B cell (primary cell): ENCODE results near the gene CANX. TPM values are rescaled to one million over a fixed set of nuclear protein-coding genes. Genes with fewer than 3 reads are reported as not detected.
"Not testable (repeated sequence)": the region's sequence is repeated elsewhere in the genome, so short reads cannot be mapped to it uniquely, and the experiment has no call there.

Experiments used
- ATAC-seq: fragments of 200-7000 bp; cut with Tn5 transposase; one replicate; pipeline ENCODE4 v1.10.0; 2021; ENCODE audit warnings: low read depth, mild to moderate bottlenecking, moderate number of reproducible peaks, moderate library complexity
- CTCF ChIA-PET: fragments of 350-600 bp; sonication (Branson Sonifier 250); formaldehyde crosslinking; loops from one replicate; lab custom pipeline; 2021; ENCODE audit warnings: antibody characterized with exemption, inconsistent platforms; lab: Charles Lee
- POLR2A ChIA-PET: fragments of 350-600 bp; sonication (Branson Sonifier 250); formaldehyde crosslinking; loops from one replicate; lab custom pipeline; 2021; ENCODE audit warnings: antibody characterized with exemption; lab: Charles Lee
- DNase-seq: peaks from one replicate; pipeline ENCODE4 v3.0.0; 2013
- H2AFZ ChIP-seq: 2 replicates; pipeline ENCODE4 v1.6.1; 2012; ENCODE audit warnings: mild to moderate bottlenecking, low read depth, low read length; ENCODE audit not compliant: insufficient read depth, poor library complexity, severe bottlenecking
- H3K27ac ChIP-seq, 2 donors: 1 replicate in 1 of 2; 2 replicates in 1 of 2; pipeline ENCODE4 v1.5.1; 2012 to 2013; ENCODE audit warnings: low read length in 2 of 2, mild to moderate bottlenecking in 2 of 2, moderate library complexity in 1 of 2
- H3K27me3 ChIP-seq, 4 experiments: fragments of 200-600 bp in 1 of 4; sonication (generic) in 1 of 4; replicated peaks in 1 of 4; 1 replicate in 2 of 4; 2 replicates in 2 of 4; pipeline versions ENCODE4 v1.6.1 to v1.7.0; 2013 to 2016; ENCODE audit warnings: low read length in 3 of 4, mild to moderate bottlenecking in 2 of 4, mixed read lengths in 1 of 4, moderate library complexity in 1 of 4; ENCODE audit not compliant: insufficient read depth in 4 of 4, control insufficient read depth in 3 of 4; ENCODE audit errors: control extremely low read depth in 1 of 4
- H3K36me3 ChIP-seq, 2 experiments: replicated peaks in 1 of 2; 1 replicate in 1 of 2; 2 replicates in 1 of 2; pipeline versions ENCODE4 v1.6.1 to v1.7.1; 2013; ENCODE audit warnings: low read length in 1 of 2; ENCODE audit not compliant: insufficient read depth in 2 of 2, control insufficient read depth in 1 of 2; ENCODE audit errors: control extremely low read depth in 1 of 2, extremely low read depth in 1 of 2
- H3K4me1 ChIP-seq, 2 donors: fragments of 200-600 bp in 1 of 2; sonication (generic) in 1 of 2; 1 replicate in 1 of 2; 2 replicates in 1 of 2; pipeline versions ENCODE4 v1.5.1 to v1.6.1; 2013 to 2017; ENCODE audit warnings: low read length in 2 of 2; ENCODE audit not compliant: control insufficient read depth in 2 of 2, insufficient read depth in 2 of 2
- H3K4me2 ChIP-seq: replicated peaks from 2 replicates; pipeline ENCODE3; 2012; ENCODE audit warnings: mild to moderate bottlenecking, low read depth, low read length; ENCODE audit not compliant: poor library complexity, severe bottlenecking
- H3K4me3 ChIP-seq, 5 experiments: fragments of 200-600 bp in 1 of 5; sonication (generic) in 1 of 5; 1 replicate in 3 of 5; 2 replicates in 2 of 5; pipeline versions ENCODE4 v1.5.1 to v1.7.0; 2011 to 2016; ENCODE audit warnings: low read length in 4 of 5, mild to moderate bottlenecking in 4 of 5, low read depth in 2 of 5, control low read depth in 1 of 5, moderate library complexity in 1 of 5; ENCODE audit not compliant: insufficient read depth in 1 of 5; ENCODE audit errors: control extremely low read depth in 1 of 5, extremely low read depth in 1 of 5
- H3K79me2 ChIP-seq: fragments of 200-600 bp; sonication (generic); one replicate; pipeline ENCODE4 v1.6.0; 2016; ENCODE audit warnings: low read length; ENCODE audit not compliant: control insufficient read depth, insufficient read depth
- H3K9ac ChIP-seq: fragments of 200-600 bp; sonication (generic); 2 replicates; pipeline ENCODE4 v1.6.1; 2017; ENCODE audit warnings: mild to moderate bottlenecking, low read length, moderate library complexity
- H3K9me3 ChIP-seq, 3 donors: one replicate each; pipeline versions ENCODE4 v1.6.1 to v1.7.1; 2013; ENCODE audit warnings: low read length in 2 of 3; ENCODE audit not compliant: control insufficient read depth in 2 of 3, insufficient read depth in 1 of 3; ENCODE audit errors: control extremely low read depth in 1 of 3
- H4K20me1 ChIP-seq: 2 replicates; pipeline ENCODE4 v1.6.0; 2012; ENCODE audit warnings: mild to moderate bottlenecking, low read length; ENCODE audit not compliant: insufficient read depth, control insufficient read depth, poor library complexity, severe bottlenecking
- H3K27ac Mint-ChIP-seq: one replicate; pipeline ENCODE4 v1.8.0; 2021; ENCODE audit warnings: mixed read lengths
- H3K27me3 Mint-ChIP-seq: one replicate; pipeline ENCODE4 v1.8.0; 2021; ENCODE audit warnings: mixed read lengths
- H3K4me1 Mint-ChIP-seq: one replicate; pipeline ENCODE4 v1.8.0; 2021; ENCODE audit warnings: mixed read lengths
- H3K4me3 Mint-ChIP-seq: one replicate; pipeline ENCODE4 v1.8.0; 2021; ENCODE audit warnings: mixed read lengths
- H3K9me3 Mint-ChIP-seq: one replicate; pipeline ENCODE4 v1.8.0; 2022; ENCODE audit warnings: mixed read lengths; ENCODE audit not compliant: insufficient read depth
- EZH2 ChIP-seq: IDR thresholded peaks from 2 replicates; pipeline ENCODE4 v1.6.1; 2012; ENCODE audit warnings: borderline replicate concordance, low read depth, mild to moderate bottlenecking, moderate library complexity, low read length; ENCODE audit not compliant: insufficient read depth, poor library complexity, severe bottlenecking
- WGBS: methylation state at CpG from one replicate; pipeline ENCODE4 v1.1.5; 2013; ENCODE audit warnings: missing lambda C conversion rate; ENCODE audit not compliant: insufficient coverage; 5-methylcytosine and 5-hydroxymethylcytosine counted together
- intact Hi-C: fragments of 100-400 bp; cut with micrococcal nuclease; formaldehyde crosslinking; loops from one replicate; pipeline ENCODE4 v1.10.0; 2022
- polyA plus RNA-seq: library from polyadenylated mRNA; depleted of rRNA; stranded (reverse); fragments of >200 nt; gene quantifications from 2 replicates; pipeline ENCODE4 v1.2.3, GENCODE V29; 2012
- total RNA-seq, 2 donors: library from RNA; stranded (reverse); fragments of 120-200 nt in 1 of 2; gene quantifications; 1 replicate in 1 of 2; 2 replicates in 1 of 2; pipeline versions ENCODE4 v1.2.3 to v1.2.4, GENCODE V29; 2013 to 2022

CANX gene
- total and polyA plus RNA-seq, 2 donors (not counting 1 experiment from before 2014, with no cell fraction given): 21.0 to 179 TPM

DNA sequence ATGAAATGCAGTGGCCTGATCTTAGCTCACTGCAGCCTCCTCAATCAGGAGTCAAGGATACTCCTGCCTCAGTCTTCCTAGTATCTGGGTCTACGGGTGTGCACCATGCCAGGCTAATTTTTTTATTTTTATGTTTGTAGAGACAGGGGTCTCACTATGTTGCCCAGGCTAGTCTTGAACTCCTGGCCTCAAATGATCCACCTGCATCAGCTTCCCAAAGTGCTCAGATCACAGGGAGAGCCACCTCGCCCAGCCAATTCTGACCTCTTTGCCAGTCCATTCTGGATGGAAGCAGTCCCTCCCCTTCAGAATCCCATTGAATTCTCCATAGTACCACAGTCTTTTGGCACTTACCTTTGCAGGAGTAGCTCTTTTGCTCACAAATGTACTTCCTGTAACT lies 1.7 kb upstream of the CANX start:
- CTCF ChIA-PET: interaction anchor here (0.7 to 1.5 kb wide), 3 partner anchors 17 to 35 kb away, joined by 3 to 9 read pairs (median 4); partner anchors contain the start of gene MAML1
- Histone ChIP-seq H3K79me2 (peaks cover 34% of the 10 kb centered on the region), H3K27me3 (no peaks in the 10 kb centered on the region), H3K9ac (no peak overlapping the region), H3K9me3 (no peaks in the 10 kb centered on the region), H3K4me2 (no peak overlapping the region), H3K27ac (peak overlapping the region in 1 of 2 donors; percentile 98), H3K36me3 (no peaks in the 10 kb centered on the region), H4K20me1 (peaks cover 11% of the 10 kb centered on the region), H3K4me1 (peaks cover 16 to 26% of the 10 kb centered on the region in 2 donors), H2AFZ (no peak overlapping the region), H3K4me3 (no peak overlapping the region)
- Mint-ChIP-seq H3K27ac (peak overlapping the region; percentile 61), H3K4me1 (peaks cover 25% of the 10 kb centered on the region), H3K27me3 (no peaks in the 10 kb centered on the region), H3K9me3 (no peaks in the 10 kb centered on the region), H3K4me3 (peak overlapping the region; percentile 32)
- TF ChIP-seq EZH2: no peak
- DNase-seq: no peak
- no peak for ATAC-seq
- 100% methylated on average over 1 of the region's 2 CpGs for WGBS
- POLR2A ChIA-PET: interaction anchor here (1.0 to 1.5 kb wide), 2 partner anchors 33 to 74 kb away, joined by 3 to 6 read pairs; partner anchors contain the start of gene HNRNPH1
- intact Hi-C loops: loop anchor here (10.0 kb wide), 2 partner anchors 208 to 1452 kb away; partner anchors contain the start of gene TBC1D9B

DNA sequence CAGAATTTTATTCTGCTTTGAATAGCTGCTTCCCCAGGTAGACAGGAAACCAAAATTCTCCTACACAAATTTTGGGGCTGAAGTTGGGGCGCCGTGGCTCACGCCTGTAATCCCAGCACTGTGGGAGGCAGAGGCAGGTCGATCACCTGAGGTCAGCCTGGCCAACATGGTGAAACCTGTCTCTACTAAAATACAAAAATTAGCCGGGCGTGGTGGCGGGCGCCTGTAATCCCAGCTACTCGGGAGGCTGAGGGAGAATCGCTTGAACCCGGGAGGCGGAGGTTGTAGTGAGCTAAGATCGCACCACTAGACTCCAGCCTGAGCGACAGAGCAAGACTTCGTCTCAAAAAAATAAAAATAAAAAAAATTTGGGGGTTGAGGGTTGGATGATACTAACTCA lies 1.2 kb upstream of the CANX start:
- Histone ChIP-seq H3K4me1 (peaks cover 16 to 26% of the 10 kb centered on the region in 2 donors), H4K20me1 (peaks cover 15% of the 10 kb centered on the region), H3K79me2 (peaks cover 38% of the 10 kb centered on the region), H3K27ac (peak overlapping the region; percentile 72 to 98), H3K4me2 (peak overlapping the region; percentile 94), H2AFZ (peak overlapping the region; percentile 97), H3K4me3 (peak overlapping the region; percentile 57 to 95 (median 88)), H3K9ac (peak overlapping the region; percentile 94)
- intact Hi-C loops: loop anchor here (10.0 kb wide), 2 partner anchors 207 to 1453 kb away; partner anchors contain the start of gene TBC1D9B
- not testable (repeated sequence) for ATAC-seq, H3K27me3 ChIP-seq, DNase-seq, H3K9me3 ChIP-seq, H3K36me3 ChIP-seq, H3K9me3 Mint-ChIP-seq, H3K27me3 Mint-ChIP-seq
- CTCF ChIA-PET: interaction anchor here (0.7 to 1.5 kb wide), 2 partner anchors 17 to 19 kb away, joined by 3 to 9 read pairs; no protein-coding TSS in a partner anchor
- peak overlapping the region; percentile 61 for H3K27ac Mint-ChIP-seq
- WGBS: 72% methylated on average over 4 of the region's 15 CpGs
- POLR2A ChIA-PET: interaction anchor here (0.6 to 1.5 kb wide), 3 partner anchors 33 to 1568 kb away, joined by 3 to 7 read pairs (median 6); partner anchors contain the start of gene HNRNPH1
- H3K4me1 Mint-ChIP-seq: peaks cover 30% of the 10 kb centered on the region
- H3K4me3 Mint-ChIP-seq: peak overlapping the region; percentile 99
